C4-2B (cell line): ENCODE measurements around the gene NFIC.

Experiments used
- H3K27ac ChIP-seq: fragments of 450-650 bp; 2 replicates; pipeline ENCODE4 v1.5.1; 2017
- CTCF ChIP-seq: fragments of 450-650 bp; conservative IDR thresholded peaks from 2 replicates; pipeline ENCODE4 v1.5.1; 2017; ENCODE audit warnings: mild to moderate bottlenecking
- ZFX ChIP-seq: fragments of 450-650 bp; IDR thresholded peaks from 2 replicates; pipeline ENCODE4 v1.6.1; 2017

NFIC gene

GRCh38 chr19:3333662-3334061 is 32.7 kb upstream of the NFIC start:
- no peak overlapping the region for H3K27ac ChIP-seq
- TF ChIP-seq ZFX (no peak), CTCF (no peak)

- H3K27ac ChIP-seq, result peak overlapping the region; percentile 89
These were observed 31.5 kb upstream of the NFIC start for GRCh38 chr19:3334749-3335430.

- H3K27ac ChIP-seq, result peak overlapping the region; percentile 89
- TF ChIP-seq ZFX (no peak), CTCF (no peak)
These were observed 30.7 kb upstream of the NFIC start for GRCh38 chr19:3335431-3336350.

- peak overlapping the region; percentile 89 for H3K27ac ChIP-seq
- TF ChIP-seq ZFX (no peak), CTCF (no peak)
These were observed 30.1 kb upstream of the NFIC start for GRCh38 chr19:3336351-3336679.

- no peak for TF ChIP-seq CTCF
- TF ChIP-seq ZFX, result peak; percentile 68; the same call in 1 of the 2 replicates
These were observed 29.5 kb upstream of the NFIC start for GRCh38 chr19:3336680-3337523.

GRCh38 chr19:3338541-3339181 is 27.7 kb upstream of the NFIC start:
- TF ChIP-seq CTCF (no peak), ZFX (no peak)
- peak overlapping the region; percentile 89 for H3K27ac ChIP-seq

More at GRCh38 chr19:3336680-3337523, 29.5 kb upstream of the NFIC start:
- H3K27ac ChIP-seq, result peak overlapping the region; percentile 89

- TF ChIP-seq ZFX (no peak), CTCF (no peak)
- H3K27ac ChIP-seq, result no peak overlapping the region
These were observed 26.0 kb upstream of the NFIC start for GRCh38 chr19:3340340-3340739.
